GM15510 (cell line): ENCODE data around the gene FIZ1.
A peak's percentile ranks its signal among the peaks of the same experiment; 100 is the strongest.

ENCODE experiments used
- POLR2A ChIP-seq: IDR thresholded peaks from 3 replicates; pipeline ENCODE4 v1.6.1; 2011; ENCODE audit warnings: borderline replicate concordance; ENCODE audit not compliant: insufficient read length; ENCODE audit errors: extremely low read depth

The FIZ1 gene

DNA sequence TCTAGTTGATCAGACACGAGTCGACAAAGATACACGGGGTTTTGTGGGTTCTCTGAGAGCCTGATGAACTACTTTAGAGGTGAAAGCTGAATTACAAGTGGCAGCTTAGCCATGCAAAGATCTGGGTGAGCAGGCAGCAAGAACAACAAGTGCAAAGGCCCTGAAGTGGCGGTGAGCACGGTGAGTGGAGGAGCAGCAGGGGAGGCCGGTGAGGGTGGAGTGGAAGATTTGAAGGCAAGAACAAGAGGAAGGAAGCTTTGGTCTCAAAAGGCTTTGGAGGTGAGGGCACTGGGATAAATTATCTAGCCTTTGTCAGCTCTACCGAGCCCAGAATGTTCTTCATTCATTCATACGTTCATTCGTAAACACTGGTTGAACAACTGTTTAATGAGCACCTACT is 7.5 kb upstream of the FIZ1 start:
- TF ChIP-seq POLR2A = no peak

DNA sequence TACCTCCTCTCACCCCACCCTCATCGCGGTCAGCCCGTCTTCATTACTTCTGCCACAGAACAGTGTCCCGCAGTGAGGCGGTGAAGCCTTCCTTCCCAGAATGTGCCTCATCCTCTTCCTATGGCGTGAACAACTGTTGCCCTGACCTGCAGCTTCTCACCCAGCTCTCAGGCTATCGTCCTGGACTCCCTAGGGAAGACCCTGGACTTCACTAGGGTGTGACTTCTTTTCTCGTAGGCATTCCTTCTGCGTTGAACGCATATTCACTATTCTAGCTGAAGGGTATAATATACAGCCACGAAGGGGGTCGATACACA is 7.1 kb upstream of the FIZ1 start:
- TF ChIP-seq POLR2A = no peak

DNA sequence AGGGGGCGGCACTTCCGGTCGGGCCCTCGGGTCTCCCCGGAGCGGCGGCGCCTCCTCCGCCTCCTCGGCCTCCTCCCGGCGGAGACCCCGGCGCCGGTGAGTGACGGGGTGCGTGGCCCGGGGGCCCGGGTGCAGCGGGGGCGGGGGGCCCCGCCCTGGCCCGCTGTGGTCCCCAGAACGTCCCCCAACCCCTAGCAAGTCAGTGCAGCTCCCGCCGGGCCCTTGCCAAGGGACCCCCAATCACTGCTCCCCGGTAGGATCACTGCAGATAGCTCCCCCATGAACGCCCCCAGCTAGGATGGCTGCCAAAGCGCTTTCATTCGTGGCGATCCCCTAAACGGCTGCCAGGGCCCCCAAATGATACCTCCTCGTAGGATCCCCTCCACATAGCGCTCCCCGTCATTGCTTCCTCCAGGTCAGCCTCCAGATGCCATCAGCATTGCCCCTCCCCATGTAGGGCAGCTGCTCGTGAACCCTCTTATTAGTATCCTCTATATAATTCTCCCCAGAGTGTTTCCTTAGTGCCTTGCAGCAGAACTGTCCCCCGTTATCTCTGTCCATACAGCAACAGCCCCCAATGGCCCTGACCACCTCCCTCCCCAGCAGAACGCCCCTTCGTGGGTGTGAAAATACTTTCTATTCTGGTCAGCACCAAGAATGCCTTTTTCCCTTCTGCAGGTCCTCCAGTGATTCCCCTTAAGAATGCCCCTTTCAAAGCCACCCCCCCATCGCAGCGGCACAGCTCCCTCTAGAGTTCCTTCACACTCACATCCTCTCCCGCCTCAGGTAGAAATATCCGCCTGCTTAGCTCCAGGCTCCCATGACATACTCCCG is 6.5 kb upstream of the FIZ1 start, which contains the start of gene ZNF865:
Gene ZNF865 (plus strand): TSS at position 11 of the 834 bp plus-strand sequence. CDS start 7,972 bp downstream, outside the sequence.
- peak; percentile 21 for TF ChIP-seq POLR2A

DNA sequence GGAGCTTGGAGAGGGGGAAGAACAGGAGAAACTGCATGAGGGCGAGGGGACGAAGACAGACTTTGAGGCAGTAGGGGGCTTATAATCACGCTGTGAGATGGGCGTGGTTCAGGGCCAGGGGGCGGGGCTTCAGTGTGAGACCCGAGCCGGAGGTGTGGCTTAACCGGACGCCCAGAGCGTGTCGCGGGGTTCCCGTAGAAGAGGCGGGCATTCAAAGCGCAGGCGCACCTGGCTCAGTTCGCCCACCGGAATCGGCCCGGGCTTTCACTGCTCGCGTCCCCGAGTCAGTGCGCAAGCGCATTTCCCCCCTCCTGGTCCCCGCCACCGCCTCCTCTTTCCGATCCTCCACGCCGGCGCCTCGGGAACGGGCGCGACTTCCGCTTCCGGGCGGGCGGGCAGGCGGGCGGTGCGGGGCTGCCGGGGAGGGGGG is 5.9 kb upstream of the FIZ1 start:
- TF ChIP-seq POLR2A = peak; percentile 16

DNA sequence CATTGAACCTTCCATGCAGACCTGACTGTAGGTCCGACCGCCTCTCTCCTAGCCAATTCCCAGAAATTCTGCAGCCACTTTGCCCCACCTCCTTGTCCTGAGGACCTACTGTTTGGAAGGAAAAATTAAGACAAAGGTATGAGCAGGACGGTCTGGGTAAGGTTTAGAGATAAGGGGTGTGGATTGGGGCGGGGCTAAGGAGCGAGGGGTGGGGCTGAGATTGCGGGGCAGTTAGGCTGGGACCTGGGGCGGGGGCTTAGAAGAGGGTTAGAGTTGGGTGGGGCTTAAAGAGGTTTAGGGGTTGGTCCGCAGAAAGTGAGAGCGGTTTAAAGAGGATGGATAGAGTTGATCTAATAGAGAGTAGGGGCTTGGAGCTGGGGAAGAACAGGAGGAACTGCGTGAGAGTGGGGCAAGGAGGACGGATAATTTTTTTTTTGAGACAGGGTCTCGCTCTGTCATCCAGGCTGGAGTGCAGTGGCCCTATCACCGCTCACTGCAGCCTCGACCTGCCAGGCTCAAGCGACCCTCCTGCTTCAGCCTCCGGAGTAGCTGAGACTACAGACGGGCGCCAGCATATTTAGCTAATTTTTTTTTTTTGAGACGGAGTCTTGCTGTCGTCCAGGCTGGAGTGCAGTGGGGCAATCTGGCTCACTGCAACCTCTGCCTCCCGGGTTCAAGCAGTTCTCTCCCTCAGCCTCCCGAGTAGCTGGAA is 4.4 kb upstream of the FIZ1 start:
- TF ChIP-seq POLR2A = no peak

DNA sequence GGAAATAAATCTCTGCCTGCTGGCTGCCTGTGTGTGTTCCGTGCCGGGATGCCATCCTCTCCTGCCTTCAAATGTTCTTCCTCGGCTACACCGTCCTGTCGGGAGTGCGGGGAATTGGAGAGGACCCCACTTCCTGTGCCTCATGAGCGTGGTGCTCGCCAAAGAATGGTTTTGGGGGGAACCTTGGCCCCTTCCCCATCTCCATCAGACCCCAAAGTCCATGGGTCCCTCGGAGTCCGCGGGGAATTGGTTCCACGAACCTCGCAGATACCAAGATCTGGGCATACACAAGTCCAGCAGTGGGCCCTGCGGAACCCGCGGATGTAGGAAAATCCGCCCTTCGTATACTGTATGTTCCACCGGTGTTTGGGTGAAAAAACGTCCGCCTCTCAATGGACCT is 3.8 kb upstream of the FIZ1 start:
- TF ChIP-seq POLR2A = no peak

DNA sequence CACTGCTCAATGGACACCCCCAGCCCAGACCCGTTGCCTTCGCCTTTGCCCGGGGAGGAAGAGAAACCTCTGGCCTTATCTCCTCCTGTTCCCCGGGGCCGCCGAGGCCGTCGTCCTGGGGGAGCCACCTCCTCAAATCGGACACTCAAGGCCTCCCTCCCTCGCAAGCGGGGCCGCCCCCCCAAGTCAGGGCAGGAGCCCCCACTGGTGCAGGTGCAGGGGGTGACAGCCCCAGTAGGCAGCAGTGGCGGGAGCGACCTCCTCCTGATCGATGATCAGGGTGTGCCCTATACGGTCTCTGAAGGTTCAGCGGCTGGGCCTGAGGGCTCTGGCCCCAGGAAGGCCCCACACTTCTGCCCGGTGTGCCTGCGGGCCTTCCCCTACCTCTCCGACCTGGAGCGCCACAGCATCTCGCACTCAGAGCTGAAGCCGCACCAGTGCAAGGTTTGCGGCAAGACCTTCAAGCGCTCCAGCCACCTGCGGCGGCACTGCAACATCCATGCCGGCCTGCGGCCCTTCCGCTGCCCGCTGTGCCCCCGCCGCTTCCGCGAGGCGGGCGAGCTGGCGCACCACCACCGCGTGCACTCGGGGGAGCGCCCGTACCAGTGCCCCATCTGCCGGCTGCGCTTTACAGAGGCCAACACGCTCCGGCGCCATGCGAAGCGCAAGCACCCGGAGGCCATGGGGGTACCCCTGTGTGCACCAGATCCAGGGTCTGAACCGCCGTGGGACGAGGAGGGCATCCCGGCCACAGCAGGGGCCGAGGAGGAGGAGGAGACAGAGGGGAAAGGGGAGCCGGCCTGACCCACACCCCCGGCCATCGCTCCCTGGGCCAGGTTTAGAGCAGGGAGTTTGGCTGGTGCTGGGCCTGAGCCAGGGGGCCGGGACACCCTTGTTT is 3.0 kb upstream of the FIZ1 start:
- TF ChIP-seq POLR2A = no peak

DNA sequence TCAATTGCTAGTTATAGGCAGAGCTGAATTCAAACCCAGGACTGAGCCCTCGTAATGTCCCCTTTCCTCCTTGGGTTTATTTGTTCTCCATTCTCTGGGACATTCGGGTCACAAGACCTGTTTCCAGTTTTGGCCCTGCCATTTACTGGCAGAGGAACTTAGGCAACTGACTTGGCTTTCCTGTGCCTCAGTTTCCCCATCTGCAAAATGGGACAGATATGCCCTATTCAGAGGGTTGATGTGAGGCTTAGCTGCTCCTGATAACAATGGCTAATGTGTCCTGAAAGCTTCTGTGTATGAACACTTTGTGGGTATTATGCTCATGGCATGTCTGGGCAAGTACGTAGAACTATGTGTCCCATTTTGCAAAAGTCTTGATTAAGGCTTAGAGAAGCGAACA is 1.8 kb upstream of the FIZ1 start:
- TF ChIP-seq POLR2A = no peak

DNA sequence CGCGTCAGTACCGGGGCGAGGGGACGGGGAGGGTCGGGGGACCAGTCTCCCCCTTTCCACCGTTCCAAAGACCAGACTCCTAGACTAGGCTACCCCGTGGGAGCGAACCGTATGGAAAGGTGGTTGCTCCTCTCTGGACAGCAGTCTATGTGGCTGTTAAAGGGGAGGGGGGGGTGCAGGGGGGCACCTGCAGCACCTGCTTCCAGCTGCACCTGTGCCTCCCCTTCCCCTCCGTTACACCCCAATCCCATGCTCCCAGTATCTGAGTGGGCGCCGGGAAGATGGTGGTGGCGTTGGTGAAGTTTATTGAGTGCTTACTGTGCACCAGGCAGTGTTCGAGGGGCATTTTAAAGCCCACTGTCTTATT is 1.3 kb upstream of the FIZ1 start:
- TF ChIP-seq POLR2A = peak; percentile 35

DNA sequence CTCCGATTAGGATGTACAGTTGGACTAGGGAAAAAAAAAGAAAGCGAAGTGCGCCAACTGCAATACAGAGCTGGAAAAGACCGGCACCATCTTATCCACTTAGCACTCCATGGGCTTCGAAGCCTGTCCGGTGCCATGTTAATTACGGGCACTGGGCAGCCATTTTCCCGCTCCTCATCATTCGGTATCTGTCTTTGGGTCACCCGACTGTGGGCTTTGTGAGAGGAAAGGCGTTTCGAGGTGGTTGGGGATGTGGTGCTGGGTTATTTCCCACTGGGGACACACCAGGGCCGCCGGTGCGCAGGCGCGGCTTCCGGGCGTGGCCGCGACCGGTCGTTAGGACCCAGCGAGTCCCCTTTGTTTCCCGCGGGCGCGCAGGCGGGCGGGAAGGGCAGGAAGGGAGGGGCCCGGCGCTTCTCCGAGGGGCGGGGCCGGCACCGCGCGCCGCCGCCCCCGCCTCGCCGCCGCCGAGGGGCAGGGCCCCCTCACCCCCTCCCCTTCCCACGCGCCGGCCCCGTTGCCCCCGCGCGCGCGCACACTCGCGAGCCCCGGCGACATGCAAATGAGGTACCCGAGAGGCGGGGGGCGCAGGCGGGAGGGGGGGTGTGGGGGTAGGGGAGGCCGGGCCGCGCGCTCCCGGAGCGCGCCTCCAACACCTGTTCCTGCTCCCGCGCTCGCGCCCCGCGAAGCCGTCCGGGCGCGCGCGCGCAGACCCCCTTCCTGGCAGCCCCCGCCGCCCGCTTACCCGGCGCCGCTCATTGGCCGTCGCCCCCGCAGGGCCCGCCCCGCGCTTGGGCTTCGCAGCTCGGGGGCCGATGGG is 735 bp upstream of the FIZ1 start, which contains the start of gene ZNF524:
Gene ZNF524 (plus strand): TSS at position 447 of the 820 bp plus-strand sequence. CDS start 1,825 bp downstream, outside the sequence.
- TF ChIP-seq POLR2A = peak; percentile 10

DNA sequence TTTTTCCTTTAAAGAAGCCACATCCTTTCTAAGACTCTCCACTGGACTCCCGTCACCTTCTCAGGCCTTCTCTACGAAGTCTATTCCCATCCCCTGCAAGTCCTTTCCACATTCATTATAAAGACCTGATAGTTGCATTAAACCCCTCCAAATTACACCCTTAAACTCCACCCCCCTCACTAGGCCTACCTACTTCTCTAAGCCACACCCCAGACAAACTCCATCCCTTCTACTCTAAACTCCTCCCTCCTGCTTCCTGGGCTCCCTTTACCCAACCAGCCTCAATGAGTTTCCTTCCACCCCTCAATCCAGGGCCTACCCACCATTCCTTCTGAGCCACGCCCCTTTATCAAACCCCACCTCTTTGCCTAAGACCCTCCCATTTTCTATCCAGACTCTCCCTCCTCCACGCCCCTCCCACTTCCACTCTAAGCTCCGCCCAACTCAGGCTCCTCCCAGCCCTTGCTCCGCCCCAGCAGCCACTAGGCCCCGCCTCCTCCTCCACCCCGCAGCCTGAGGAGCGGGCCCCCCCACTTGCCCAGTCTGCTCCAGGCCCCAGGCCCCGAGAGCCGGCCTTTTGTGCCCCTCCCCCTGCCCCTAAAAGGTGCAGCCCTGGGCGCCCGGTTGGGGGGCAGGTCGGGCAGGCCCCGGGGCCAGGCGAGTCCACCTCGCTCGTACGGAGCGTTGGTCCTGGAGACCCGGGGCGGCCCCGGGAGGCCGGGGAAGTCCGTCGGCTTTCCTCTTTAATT is 424 bp downstream of the FIZ1 start:
- TF ChIP-seq POLR2A = peak; percentile 42

DNA sequence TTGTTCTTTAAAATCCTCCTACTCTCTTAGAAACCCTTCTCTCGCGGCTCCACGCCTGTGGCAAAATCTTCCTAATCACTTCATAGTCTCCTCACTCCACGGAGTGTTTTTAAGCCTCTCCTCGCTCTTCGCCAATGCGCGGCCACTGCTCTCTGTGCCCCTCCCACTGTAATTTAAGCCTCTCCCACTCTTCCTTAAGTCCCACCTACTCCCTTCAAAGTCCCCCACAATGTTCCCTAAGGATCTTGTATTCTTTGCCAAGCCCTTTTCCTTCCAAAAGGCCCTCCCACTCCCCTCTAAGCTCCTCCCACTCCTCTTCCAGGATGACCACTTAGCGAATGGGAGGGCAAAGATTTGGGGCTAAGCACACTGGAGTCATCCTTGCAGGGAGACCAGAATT is 1.3 kb downstream of the FIZ1 start:
- TF ChIP-seq POLR2A = no peak

DNA sequence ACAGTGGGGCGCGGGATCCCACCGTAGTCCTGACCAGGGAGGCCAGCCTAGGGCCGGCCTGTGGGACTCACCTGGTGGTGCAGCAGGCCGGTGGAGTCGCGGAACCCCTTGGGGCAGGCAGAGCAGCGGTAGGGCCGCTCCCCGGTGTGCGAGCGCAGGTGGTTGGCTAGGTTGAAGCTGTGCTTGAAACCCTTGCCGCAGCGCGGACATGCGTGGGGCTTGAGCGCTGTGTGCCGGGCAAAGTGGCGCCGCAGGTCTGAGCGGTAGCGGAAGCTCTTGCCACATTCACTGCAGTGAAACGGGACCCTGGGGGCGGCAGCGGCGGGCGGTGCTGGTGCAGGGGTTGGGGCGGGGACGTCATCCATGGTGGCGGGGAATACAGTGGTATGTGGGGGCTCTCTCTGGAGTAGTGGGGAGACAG is 1.8 kb downstream of the FIZ1 start:
- TF ChIP-seq POLR2A = no peak
